Keratinocyte (primary cell): ENCODE results near the gene TLL2.

Source experiments
- CTCF ChIP-seq, 3 experiments: IDR thresholded peaks in 1 of 3; conservative IDR thresholded peaks in 1 of 3; optimal IDR thresholded peaks in 1 of 3; 2 replicates in 2 of 3; 3 replicates in 1 of 3; pipeline versions ENCODE3 to v1.5.1; 2011; ENCODE audit warnings: low read length in 3 of 3, mild to moderate bottlenecking in 3 of 3, moderate library complexity in 2 of 3, control low read depth in 1 of 3, inconsistent platforms in 1 of 3; ENCODE audit not compliant: insufficient read depth in 2 of 3; ENCODE audit errors: extremely low read depth in 1 of 3
- EZH2 ChIP-seq: IDR thresholded peaks from one replicate; pipeline ENCODE4 v1.6.1; 2012; ENCODE audit warnings: inconsistent platforms, mild to moderate bottlenecking, low read length, moderate library complexity

GRCh38 chr10:96497391-96497790, 16.3 kb downstream of the TLL2 start:
- TF ChIP-seq CTCF (optimal IDR thresholded peaks at IDR 0.05 in 1 of 3, IDR thresholded peaks at IDR 0.05 in 1 of 3, conservative IDR thresholded peaks at IDR 0.05 in 1 of 3; ENCODE audit: extremely low read depth in 1 of 3, insufficient read depth in 2 of 3, low read length in 3 of 3) (no peak), EZH2 (no peak)
